ENCODE data around the gene TLCD1. TPM values are rescaled to one million over a fixed set of nuclear protein-coding genes. Genes with fewer than 3 reads are reported as not detected.

Gene TLCD1
- total RNA-seq, 1 experiment from 2014 or later, result 50.7 TPM

GRCh38 chr17:28747051-28747691, 21.1 kb upstream of the TLCD1 start:
- Histone ChIP-seq H4K91ac (ENCODE audit: insufficient read length, low read depth, low read length) (no peak overlapping the region), H2AK5ac (ENCODE audit: insufficient read length, low read length) (no peak overlapping the region), H3K56ac (ENCODE audit: insufficient read length, low read depth, low read length) (no peak overlapping the region), H3T11ph (ENCODE audit: low read length) (no peak overlapping the region), H3K23me2 (ENCODE audit: insufficient read length, low read depth, low read length, poor library complexity, severe bottlenecking) (peaks cover 15% of the 10 kb centered on the region), H3K14ac (ENCODE audit: insufficient read depth, low read length) (no peak overlapping the region), H2BK15ac (ENCODE audit: low read depth, low read length) (no peak overlapping the region), H4K8ac (replicated peaks; ENCODE audit: insufficient read length, low read depth, low read length) (no peak overlapping the region), H3K4ac (ENCODE audit: low read depth, low read length) (no peak overlapping the region), H3K23ac (ENCODE audit: insufficient read length, low read depth, low read length) (no peak overlapping the region), H3K27me3 (ENCODE audit: insufficient read depth, low read length) (no peaks in the 10 kb centered on the region), H2AFZ (ENCODE audit: low read length) (no peak overlapping the region), H3K79me2 (ENCODE audit: insufficient read depth, low read length) (peaks cover 16% of the 10 kb centered on the region; the same call in 1 of the 2 replicates), H3K9ac (ENCODE audit: extremely low read depth, insufficient read length, low read length) (no peak overlapping the region), H2BK12ac (ENCODE audit: insufficient read length, low read depth, low read length) (no peak overlapping the region), H3K27ac (ENCODE audit: insufficient read length, low read depth, low read length) (no peak overlapping the region), H3K18ac (ENCODE audit: insufficient read length, low read depth, low read length) (no peak overlapping the region), H4K5ac (ENCODE audit: insufficient read length, low read depth, low read length) (no peak overlapping the region), H3K79me1 (ENCODE audit: insufficient read depth, low read depth, low read length, poor library complexity, severe bottlenecking) (no peaks in the 10 kb centered on the region), H3K4me2 (ENCODE audit: insufficient read depth, insufficient read length, low read length) (peak overlapping the region; percentile 84), H2BK20ac (ENCODE audit: low read depth, low read length, poor library complexity, severe bottlenecking) (no peak overlapping the region), H3K4me1 (ENCODE audit: insufficient read depth, low read length) (peaks cover 5% of the 10 kb centered on the region; the same call in 1 of the 2 replicates), H3K9me3 (ENCODE audit: control insufficient read depth, low read depth, low read length) (no peaks in the 10 kb centered on the region), H2BK5ac (ENCODE audit: insufficient read length, low read length) (no peak overlapping the region), H2BK120ac (ENCODE audit: low read depth, low read length, poor library complexity, severe bottlenecking) (no peak overlapping the region), H4K20me1 (ENCODE audit: control insufficient read depth, insufficient read depth, insufficient read length) (no peaks in the 10 kb centered on the region)
- H3K4me1 Mint-ChIP-seq, result peaks cover 17 to 34% of the 10 kb centered on the region in 2 experiments
- peak overlapping the region in 2 of 3 experiments; percentile 79 to 90; a peak in 2 of 7 replicates for H3K27ac Mint-ChIP-seq
- peak overlapping the region in 1 of 2 experiments; percentile 93; a peak in 3 of 5 replicates for H3K4me3 Mint-ChIP-seq
- no peaks in the 10 kb centered on the region; the same call in none of the 2 replicates for H3K27me3 Mint-ChIP-seq (ENCODE audit: low read depth)
- DNase-seq, result peak; percentile 52
- H3K9me3 Mint-ChIP-seq, result no peaks in the 10 kb centered on the region
- no peak for TF ChIP-seq CTCF (conservative IDR thresholded peaks at IDR 0.05)
- WGBS (ENCODE audit: extremely low coverage, insufficient read length, low lambda C conversion rate), result no CpG with 5 or more reads among the region's 7 CpGs
- H3K36me3 Mint-ChIP-seq (ENCODE audit: insufficient read depth in 1 of 3, low read depth in 3 of 3), result peaks cover 41 to 67% (median 43%) of the 10 kb centered on the region in 3 experiments; a peak in 6 of 7 replicates

Data from H9 (cell line).